ELR (cell line): ENCODE data around the gene PHF13.
"Not testable (repeated sequence)": the region's sequence is repeated elsewhere in the genome, so short reads cannot be mapped to it uniquely, and the experiment has no call there.

Source experiments
- DNase-seq: peaks from one replicate; pipeline ENCODE4 v3.0.0-alpha.2; 2015; ENCODE audit warnings: low read depth

PHF13 gene

DNA sequence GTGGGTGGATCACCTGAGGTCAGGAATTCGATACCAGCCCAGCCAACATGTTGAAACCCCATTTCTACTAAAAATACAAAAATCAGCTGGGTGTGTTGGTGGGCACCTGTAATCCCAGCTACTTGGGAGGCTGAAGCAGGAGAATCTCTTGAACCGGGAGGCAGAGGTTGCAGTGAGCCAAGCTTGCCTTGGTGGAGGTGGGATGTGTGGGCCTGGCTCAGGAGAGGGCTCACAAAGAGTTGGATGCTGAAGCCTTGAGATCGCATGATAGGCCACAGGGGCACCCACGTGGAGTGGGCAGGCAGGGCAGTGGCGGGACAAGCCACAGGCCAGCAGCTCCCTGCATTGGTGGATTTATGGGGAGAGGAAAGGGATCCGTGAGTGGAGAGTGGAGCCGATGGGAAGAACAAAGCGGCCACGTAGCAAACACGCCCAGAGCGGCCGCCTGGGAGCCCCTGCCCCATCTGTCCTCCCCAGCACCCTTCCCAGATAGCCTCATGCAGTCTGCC, 15.5 kb downstream of the PHF13 start:
- no peak for DNase-seq

GRCh38 chr1:6630027-6630426, 16.5 kb downstream of the PHF13 start:
- no peak for DNase-seq

DNA sequence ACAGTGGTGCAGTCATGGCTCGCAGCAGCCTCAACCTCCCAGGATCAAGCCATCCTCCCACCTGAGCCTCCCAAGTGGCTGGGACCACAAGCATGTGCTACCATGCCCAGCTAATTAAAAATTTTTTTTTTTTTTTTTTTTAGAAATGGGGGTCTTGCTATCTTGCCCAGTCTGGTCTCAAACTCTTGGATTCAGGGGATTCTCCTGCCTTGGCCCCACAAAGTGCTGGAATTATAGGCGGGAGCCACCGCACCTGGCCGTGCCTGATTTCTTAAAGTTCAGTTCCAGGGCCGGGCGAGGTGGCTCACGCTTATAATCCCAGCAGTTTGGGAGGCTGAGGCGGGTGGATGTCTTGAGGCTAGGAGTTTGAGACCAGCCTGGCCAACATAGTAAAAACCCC, 17.5 kb downstream of the PHF13 start:
- no peak for DNase-seq

DNA sequence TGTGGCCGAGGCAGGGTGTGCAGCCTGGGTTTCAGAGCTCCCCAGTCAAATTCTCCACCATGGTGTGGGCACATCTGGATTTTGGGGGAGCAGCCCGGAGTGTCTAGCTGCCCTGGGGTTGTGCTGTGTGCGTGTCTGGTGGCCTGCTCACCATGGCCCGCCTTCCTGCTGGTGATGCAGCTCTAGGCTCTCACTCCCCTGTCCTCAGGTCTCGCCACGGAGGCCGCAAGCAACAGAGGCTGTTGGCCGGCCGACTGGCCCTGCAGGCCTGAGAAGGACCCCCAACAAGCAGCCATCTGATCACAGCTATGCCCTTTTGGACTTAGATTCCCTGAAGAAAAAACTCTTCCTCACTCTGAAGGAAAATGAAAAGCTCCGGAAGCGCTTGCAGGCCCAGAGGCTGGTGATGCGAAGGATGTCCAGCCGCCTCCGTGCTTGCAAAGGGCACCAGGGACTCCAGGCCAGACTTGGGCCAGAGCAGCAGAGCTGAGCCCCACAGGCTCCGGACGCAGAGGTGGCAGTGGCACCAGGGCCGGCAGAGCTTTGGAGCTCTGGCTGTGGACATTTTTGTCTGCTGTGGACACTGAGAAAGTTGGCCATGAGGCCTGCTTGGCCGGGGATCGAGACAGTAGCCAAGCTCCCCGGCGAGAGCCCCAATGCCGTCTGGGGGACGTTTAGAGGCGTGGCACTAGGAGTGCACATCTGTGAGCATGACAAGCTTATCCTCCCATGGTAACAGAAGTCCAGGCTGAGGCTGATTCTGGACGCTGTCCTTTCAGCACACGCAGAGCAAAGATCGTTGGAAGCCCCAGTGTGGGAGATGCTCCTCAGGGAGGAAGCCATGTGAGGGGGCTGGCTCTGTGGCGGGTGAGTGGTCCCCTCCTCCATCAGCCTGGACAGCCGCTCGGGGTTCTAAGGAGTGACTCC, 19.3 kb downstream of the PHF13 start:
- DNase-seq: no peak

DNA sequence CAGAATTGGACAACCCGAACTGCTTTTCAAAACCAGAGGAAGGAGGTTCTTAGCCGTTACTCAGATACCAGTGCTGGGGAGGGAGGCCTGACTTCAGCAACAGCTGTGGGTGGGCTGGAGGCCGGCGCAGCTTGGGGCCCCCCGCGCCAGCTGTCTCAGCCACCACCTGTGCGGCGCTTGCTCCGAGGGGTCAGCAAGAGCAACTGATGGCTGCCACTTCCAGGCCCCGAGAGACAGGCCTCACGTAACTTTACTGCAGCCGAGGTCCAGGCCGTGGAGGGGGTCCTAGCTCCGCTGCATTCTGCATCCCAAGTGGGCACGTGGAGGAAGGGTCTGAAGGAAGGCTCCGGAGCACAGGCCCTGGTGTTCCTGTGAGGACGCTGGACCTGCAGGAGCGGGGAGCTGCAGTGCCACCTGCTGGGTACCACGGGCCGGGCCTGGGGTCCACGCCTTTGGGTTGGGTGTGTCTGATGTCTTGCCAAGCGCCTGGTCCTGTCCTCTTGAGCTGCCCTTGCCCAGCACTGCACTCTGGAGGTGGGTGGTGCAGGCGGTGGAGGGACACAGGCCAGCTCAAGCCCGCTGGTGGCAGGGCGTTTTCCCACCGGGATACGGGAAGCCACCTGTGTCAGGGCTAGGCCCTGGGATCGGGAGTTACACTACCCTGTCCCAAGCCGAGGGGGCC, 21.0 kb downstream of the PHF13 start:
- peak; percentile 50 for DNase-seq

GRCh38 chr1:6635161-6635909, 21.8 kb downstream of the PHF13 start:
- DNase-seq: no peak

DNA sequence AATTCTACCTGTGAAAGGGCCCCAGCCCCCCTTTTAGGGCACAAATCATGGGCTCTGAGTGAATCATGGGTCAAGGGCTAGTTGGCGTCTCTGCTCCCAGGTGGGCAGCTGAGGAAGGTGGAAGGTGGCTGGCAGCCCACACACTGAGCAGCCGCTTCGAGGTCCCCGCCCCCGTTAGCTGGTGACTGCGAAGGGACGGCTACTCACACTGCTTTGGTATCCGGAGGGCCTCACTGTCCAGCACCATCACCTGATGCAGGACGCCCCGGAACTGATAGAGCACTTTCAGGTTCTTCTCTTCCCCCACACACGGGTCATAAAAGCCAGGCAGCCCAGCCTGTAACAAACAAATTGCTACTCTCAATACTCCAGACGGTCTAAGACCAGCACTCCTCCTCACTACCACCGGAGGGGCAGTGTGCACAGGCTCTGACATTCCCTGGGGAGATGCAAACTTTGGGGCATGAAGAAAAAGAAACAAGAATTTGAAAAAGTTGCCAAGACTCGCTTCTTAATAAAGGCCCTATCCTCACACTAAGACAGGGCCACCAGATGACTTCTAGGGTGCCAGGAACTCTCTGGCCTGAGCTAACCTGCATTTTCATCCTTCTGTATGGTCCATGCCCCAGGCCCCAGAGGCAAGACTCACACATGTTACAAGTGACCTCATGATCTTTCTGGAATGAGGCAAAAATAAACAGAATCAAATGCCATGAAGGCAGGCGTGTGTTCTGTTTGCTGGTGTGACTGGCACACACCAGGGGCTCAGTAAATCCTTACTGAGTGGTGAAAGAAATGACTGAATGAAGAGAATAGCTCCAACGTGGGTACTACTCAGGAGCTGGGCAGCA, 22.6 kb downstream of the PHF13 start:
- DNase-seq: no peak

DNA sequence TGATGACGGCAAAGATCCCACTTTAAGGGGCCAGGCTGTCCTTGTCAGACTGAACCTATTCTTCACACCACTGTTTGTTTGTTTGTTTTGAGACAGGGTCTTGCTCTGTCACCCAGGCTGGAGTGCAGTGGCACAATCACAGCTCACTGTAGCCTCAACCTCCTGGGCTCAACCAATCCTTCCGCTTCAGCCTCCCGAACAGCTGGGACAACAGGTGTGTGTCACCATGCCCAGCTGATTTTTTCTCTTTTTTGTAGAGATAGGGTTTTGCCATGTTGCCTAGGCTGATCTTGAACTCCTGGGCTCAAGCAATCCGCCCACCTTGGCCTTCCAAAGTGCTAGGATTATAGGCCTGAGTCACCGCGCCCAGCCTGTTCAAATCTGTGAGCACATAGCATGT, 23.2 kb downstream of the PHF13 start:
- not testable (repeated sequence) for DNase-seq

DNA sequence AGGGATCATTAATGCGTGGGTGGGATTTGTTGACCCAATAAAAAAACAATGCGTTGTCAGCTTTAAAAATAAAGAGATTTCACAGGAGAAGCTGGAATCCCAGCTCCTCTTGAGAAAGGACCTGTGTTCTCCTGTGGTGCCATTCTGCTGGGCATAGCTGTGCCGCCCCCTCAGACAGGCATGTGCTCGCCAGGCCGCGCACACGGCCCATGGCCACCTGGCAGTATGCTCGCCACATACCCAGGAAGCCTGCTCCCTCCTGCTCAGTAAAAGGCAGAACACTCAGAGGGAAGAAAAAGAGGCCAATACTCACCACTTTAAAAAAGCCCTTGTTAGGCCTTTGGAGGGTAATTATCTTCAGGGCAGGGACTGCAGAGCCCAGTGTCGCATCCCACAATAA, 24.2 kb downstream of the PHF13 start:
- DNase-seq: no peak

DNA sequence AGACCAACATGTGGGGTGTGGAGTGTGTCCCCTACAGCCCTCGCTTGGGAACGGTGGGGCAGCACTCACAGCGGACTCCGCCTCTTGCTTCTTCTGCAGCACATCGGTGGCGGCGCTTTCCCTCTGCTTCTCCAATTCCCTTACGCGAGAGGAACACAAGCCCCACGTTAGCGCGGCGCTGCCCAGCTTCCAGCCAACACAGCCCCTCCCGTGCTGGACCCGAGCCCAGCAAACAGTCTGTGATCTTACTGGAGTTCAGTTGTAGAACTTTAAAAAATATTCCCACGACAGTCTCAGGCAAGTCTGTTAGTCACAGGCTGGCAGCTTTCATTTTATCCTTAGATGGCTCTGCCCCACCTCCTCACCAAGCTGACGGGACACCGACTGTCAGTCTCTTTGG, 24.7 kb downstream of the PHF13 start:
- DNase-seq: no peak

DNA sequence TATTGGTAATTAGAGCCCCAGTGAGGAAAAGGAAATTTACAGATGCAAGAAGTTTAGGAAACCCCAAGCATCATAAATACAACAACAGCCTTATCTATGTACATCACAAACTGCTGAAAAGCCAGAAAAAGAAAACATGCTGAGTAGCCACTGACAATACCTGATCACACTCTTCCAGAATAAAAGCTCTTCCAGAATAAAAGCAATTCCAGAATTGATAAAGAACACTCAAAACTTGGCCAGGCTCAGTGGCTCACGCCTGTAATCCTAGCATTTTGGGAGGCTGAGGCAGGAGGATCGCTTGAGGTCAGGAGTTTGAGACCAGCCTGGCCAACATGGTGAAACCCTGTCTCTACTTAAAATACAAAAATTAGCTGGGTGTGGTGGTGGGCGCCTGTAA, 27.3 kb downstream of the PHF13 start:
- not testable (repeated sequence) for DNase-seq

DNA sequence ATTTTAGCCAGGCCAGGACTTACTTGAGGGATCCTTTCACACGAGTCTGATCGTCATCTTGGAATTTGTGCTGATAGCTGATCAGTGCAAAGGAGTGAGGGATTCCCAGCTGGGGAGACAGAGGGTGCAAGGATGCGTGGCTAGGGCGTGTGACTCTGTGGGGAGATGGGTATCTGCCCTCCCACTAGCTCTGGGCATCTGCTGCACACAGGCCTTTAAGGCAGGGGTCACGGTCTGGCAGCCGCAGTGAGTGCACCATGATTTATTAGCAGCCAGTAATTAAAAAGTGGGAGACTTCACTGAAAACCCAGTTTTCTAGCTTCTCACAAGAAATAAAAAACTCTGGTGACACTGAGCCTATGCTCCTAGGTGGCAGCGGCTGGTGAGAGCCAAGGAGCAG, 31.5 kb downstream of the PHF13 start:
- no peak for DNase-seq

DNA sequence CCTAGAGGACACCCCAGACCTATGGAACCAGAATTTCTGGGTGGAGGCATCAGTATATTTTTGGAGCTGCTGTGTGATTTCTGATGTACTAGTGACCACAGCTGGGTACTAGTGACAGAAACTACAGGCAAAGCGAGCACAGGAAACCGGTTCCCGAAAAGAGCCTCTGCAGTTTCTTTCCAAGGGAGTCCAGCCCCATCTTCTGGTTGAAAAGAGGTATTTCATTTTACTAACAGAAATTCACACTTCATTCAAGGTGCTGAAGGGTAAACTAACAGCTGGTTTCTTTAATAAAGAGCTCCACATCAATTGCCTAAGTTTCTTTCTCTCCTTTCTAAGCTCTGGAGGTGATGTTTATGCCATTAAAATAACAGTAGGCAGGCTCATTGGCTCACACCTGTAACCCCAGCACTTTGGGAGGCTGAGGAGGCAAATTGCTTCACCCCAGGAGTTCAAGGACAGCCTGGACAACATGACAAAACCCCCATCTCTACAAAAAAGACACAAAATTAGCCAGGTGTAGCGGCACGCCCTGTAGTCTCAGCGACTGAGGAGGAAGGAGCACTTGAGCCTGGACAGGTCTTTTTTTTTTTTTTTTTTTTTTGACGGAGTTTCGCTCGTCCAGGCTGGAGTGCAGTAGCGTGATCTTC, 33.1 kb downstream of the PHF13 start:
- peak; percentile 62 for DNase-seq

- DNase-seq: no peak
These were observed 35.0 kb downstream of the PHF13 start for GRCh38 chr1:6648556-6648955.

DNA sequence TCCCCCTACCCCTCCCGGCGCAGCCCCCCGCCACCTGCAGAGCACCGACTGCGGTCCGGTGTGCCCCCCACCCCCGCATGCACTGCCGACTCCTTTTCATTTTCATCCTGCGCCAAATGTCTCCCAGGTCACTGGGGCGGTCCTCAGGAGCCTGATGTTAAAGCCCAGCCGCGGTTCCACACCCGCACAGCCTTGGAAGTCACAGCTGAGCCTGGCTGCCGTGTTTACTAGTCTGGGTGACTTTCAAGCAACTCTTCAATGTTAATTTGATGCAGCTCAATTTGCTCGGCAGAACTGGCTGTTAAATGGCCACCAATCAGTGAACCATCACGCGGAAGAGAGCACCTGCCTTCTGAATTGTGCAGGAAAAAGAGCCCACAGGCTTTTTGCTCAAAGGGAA, 38.4 kb downstream of the PHF13 start:
- no peak for DNase-seq

DNA sequence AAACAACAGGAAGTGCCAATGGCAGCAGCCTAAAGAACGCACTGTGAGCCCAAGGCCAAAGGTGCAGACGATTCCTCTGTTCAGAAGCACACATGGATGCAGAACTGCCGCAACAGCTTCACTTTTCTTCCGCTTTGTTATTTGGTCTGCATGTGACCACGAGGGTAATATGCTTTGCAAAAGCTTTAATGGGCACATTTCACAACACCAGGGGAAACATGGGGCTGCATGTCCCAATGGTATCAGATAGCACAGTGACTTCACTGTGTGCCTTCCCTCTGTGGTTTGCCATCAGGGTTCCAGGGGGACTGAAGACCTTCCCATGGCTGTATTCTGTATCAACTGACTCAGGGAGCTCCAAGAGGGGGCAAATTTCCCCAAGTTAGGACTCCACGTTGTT, 39.5 kb downstream of the PHF13 start:
- DNase-seq: no peak

DNA sequence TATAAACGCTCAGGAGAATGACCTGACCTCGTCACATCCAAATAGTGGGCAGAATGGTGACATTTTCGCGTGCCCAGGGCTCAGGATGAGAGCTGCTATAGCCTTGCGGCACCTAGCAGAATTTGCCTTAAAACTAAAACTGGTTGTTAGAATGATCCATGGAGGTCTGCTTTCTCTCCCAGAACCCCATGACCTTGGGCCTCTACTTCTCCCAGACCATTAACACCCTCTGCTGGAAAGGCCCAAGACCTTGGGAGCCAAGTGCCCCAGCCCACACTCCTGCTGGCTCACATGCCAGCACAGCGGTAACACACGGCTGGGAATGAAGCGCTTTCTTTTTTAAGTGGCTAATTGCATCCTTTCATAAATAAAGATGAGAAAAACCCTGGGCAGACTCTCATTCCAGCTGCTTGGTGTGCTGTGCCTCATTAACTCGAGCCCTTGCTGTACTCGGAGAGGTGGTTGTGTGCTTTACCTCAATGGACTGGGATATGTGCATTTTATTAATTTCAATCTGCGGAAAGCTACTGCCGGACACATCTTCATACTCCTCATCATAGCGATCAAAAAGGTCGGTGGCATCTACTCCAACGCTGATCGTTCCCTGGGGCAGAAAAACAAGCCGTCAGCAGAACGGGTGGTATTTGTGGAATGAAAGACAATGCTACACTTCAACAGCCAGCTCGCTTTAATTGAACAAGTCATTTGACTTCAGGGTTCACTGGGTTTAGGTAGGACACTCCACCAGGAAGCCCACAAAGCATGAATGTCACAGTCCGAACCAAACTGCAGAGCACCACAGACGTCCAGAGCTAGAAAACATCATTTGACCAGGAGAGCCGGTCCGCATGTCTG, 40.1 kb downstream of the PHF13 start:
- DNase-seq: no peak

GRCh38 chr1:6657138-6657537, 43.6 kb downstream of the PHF13 start:
- DNase-seq: no peak

DNA sequence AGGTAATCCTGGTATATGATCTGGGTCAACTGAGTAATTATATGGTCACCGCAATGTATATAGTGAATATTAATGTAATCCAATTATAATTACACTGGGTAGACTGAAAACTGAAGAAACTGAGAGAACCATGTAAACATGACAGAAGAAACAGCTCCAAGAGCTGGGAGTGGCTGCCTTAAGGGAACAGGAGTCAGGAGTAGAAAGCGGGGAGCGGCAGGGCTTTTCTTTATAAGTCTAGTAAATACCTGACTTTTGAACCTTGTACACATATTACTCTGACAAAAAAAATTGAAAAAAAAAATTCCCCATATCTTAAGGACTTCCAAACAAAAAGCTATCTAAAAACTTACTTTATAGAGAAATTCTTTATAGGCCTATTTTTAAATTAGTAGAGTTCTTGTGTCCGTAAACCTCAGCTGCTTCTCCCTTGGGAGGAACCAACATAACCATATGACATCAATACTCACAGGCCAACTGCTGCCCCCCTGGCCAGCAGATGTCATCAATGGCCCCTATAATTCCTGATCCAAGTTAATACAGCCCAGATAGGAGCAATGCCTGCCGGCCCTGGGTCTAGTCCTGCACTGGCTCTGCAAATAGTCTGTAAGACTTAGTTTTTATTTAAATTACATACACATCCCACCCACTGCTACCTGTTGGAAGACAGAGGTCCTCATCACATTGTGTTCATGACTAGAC, 45.0 kb downstream of the PHF13 start:
- no peak for DNase-seq
